Spleen (tissue), 7 donors: ENCODE data around the gene ZNRF3.

Experiments
- CTCF ChIP-seq, 11 experiments: fragments of 200-600 bp in 7 of 11; fragments of 450-650 bp in 4 of 11; sonication (generic) in 4 of 11; IDR thresholded peaks in 8 of 11; conservative IDR thresholded peaks in 3 of 11; 1 replicate in 7 of 11; 2 replicates in 4 of 11; pipeline versions ENCODE4 v1.4.0 to v1.8.0; 2016 to 2021; ENCODE audit warnings: antibody characterized with exemption in 11 of 11, inconsistent platforms in 4 of 11, mild to moderate bottlenecking in 1 of 11
- POLR2A ChIP-seq, 3 donors: fragments of 450-650 bp; IDR thresholded peaks; one replicate each; pipeline ENCODE4 v1.5.1; 2017; ENCODE audit warnings: antibody characterized with exemption in 3 of 3, mild to moderate bottlenecking in 1 of 3
- POLR2AphosphoS5 ChIP-seq, 3 donors: sonication (generic); formaldehyde crosslinking; IDR thresholded peaks; one replicate each; pipeline ENCODE4 v1.5.1; 2017; ENCODE audit warnings: antibody characterized with exemption in 3 of 3
- donor health status: DM: no; HTN: no; CAD: no; lungs with moderate emphysema.
- donor health status: DM: no; HTN: no; CAD: no.
- donor health status: DM: no; HTN: no; CAD: no.

GRCh38 chr22:28988457-28988856 is 105.1 kb downstream of the ZNRF3 start:
- TF ChIP-seq CTCF (IDR thresholded peaks at IDR 0.05 in 8 of 11, conservative IDR thresholded peaks at IDR 0.05 in 3 of 11) = no peak
- no peak for TF ChIP-seq POLR2A (IDR thresholded peaks at IDR 0.05)
- TF ChIP-seq POLR2AphosphoS5 (IDR thresholded peaks at IDR 0.05) = no peak
